Natural killer cell (primary cell): ENCODE data around the gene NLK. TPM values are rescaled to one million over a fixed set of nuclear protein-coding genes. Genes with fewer than 3 reads are reported as not detected.

Source experiments
- ATAC-seq, 3 donors: fragments of 150-1000 bp in 2 of 3; fragments of 200-7000 bp in 1 of 3; cut with Tn5 transposase; 1 replicate in 1 of 3; 2 replicates in 2 of 3; pipeline ENCODE4 v1.10.0; 2021; ENCODE audit warnings: mild to moderate bottlenecking in 2 of 3, moderate library complexity in 2 of 3
- DNase-seq, 2 donors: peaks; one replicate each; pipeline versions ENCODE4 v3.0.0 to v3.0.0-alpha.2; 2013 to 2021; ENCODE audit warnings: mixed read lengths in 1 of 2
- H3K27ac ChIP-seq: one replicate; pipeline ENCODE4 v1.5.1; 2013; ENCODE audit warnings: mild to moderate bottlenecking, low read length
- H3K27me3 ChIP-seq: one replicate; pipeline ENCODE4 v1.6.1; 2013; ENCODE audit warnings: low read length; ENCODE audit not compliant: control insufficient read depth, insufficient read depth
- H3K36me3 ChIP-seq: one replicate; pipeline ENCODE4 v1.6.1; 2013; ENCODE audit warnings: low read length; ENCODE audit not compliant: control insufficient read depth, insufficient read depth
- H3K4me1 ChIP-seq: one replicate; pipeline ENCODE4 v1.6.1; 2013; ENCODE audit warnings: low read length; ENCODE audit not compliant: control insufficient read depth, insufficient read depth
- H3K4me3 ChIP-seq: one replicate; pipeline ENCODE4 v1.5.1; 2013; ENCODE audit warnings: low read length
- H3K9me3 ChIP-seq: one replicate; pipeline ENCODE4 v1.6.1; 2013; ENCODE audit warnings: low read length; ENCODE audit not compliant: control insufficient read depth, insufficient read depth
- H3K27ac Mint-ChIP-seq, 2 donors: one replicate each; pipeline ENCODE4 v1.8.0; 2022; ENCODE audit warnings: mild to moderate bottlenecking in 2 of 2, mixed read lengths in 2 of 2, moderate library complexity in 1 of 2
- H3K27me3 Mint-ChIP-seq, 2 donors: one replicate each; pipeline ENCODE4 v1.8.0; 2022; ENCODE audit warnings: low read depth in 2 of 2, mixed read lengths in 2 of 2
- H3K36me3 Mint-ChIP-seq: one replicate; pipeline ENCODE4 v1.8.0; 2022; ENCODE audit warnings: mixed read lengths
- H3K4me1 Mint-ChIP-seq, 2 donors: one replicate each; pipeline ENCODE4 v1.8.0; 2022; ENCODE audit warnings: mixed read lengths in 2 of 2
- H3K4me3 Mint-ChIP-seq: one replicate; pipeline ENCODE4 v1.8.0; 2022; ENCODE audit warnings: mild to moderate bottlenecking, moderate library complexity, mixed read lengths
- H3K9me3 Mint-ChIP-seq, 2 donors: one replicate each; pipeline ENCODE4 v1.8.0; 2022; ENCODE audit warnings: mixed read lengths in 2 of 2
- WGBS: methylation state at CpG from one replicate; pipeline ENCODE4 v1.1.7; 2013; ENCODE audit warnings: missing lambda C conversion rate; ENCODE audit not compliant: insufficient coverage; 5-methylcytosine and 5-hydroxymethylcytosine counted together
- intact Hi-C: fragments of 100-400 bp; cut with micrococcal nuclease; formaldehyde crosslinking; loops from one replicate; pipeline ENCODE4 v1.14.2; 2022
- total RNA-seq, 4 donors: library from RNA; stranded (reverse); fragments of 120-200 nt in 1 of 4; gene quantifications; one replicate each; pipeline versions ENCODE4 v1.2.3 to v1.2.4, GENCODE V29; 2013 to 2022
- TF ChIP-seq, protein P1 (sequence below): fragments of 200-600 bp; IDR thresholded peaks from one replicate; pipeline ENCODE4 v1.8.0; 2022; ENCODE audit warnings: antibody characterized with exemption

The NLK gene
- total RNA-seq, 3 donors from 2014 or later (not counting 1 experiment from before 2014, with no cell fraction given): 18.3 to 35.6 (median 20.8) TPM

DNA sequence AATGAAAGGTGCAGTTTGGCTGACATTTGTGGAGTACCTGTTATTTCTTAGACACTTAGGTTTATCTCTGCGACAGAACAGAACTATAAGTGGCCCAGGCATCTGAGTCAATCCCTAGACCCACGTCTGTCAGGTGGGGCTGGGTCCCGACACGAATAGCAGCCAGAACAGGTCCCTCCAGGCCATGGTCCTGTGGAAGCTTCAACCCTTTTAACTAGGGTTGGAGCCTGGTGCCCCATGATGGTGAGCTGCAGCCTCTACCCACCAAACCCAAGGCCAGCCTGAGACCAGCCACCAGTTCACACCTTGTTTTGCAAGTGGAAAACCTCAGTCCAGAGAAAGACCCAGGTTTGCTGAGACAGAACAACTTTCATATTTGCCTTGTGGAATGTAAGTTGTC is 202.0 kb downstream of the NLK start:
- H3K27ac ChIP-seq: no peak overlapping the region
- Mint-ChIP-seq H3K4me3 (no peak overlapping the region), H3K36me3 (no peaks in the 10 kb centered on the region), H3K27ac (no peak overlapping the region), H3K4me1 (no peaks in the 10 kb centered on the region), H3K27me3 (peaks cover 6 to 8% of the 10 kb centered on the region in 2 donors), H3K9me3 (no peaks in the 10 kb centered on the region)
- no peaks in the 10 kb centered on the region for H3K27me3 ChIP-seq
- WGBS: 87% methylated on average over 4 of the region's 4 CpGs
- H3K36me3 ChIP-seq: no peaks in the 10 kb centered on the region
- DNase-seq (no peak), ATAC-seq (no peak)
- H3K4me1 ChIP-seq: no peaks in the 10 kb centered on the region
- no peak overlapping the region for H3K4me3 ChIP-seq
- no peaks in the 10 kb centered on the region for H3K9me3 ChIP-seq
- TF ChIP-seq, protein P1, sequence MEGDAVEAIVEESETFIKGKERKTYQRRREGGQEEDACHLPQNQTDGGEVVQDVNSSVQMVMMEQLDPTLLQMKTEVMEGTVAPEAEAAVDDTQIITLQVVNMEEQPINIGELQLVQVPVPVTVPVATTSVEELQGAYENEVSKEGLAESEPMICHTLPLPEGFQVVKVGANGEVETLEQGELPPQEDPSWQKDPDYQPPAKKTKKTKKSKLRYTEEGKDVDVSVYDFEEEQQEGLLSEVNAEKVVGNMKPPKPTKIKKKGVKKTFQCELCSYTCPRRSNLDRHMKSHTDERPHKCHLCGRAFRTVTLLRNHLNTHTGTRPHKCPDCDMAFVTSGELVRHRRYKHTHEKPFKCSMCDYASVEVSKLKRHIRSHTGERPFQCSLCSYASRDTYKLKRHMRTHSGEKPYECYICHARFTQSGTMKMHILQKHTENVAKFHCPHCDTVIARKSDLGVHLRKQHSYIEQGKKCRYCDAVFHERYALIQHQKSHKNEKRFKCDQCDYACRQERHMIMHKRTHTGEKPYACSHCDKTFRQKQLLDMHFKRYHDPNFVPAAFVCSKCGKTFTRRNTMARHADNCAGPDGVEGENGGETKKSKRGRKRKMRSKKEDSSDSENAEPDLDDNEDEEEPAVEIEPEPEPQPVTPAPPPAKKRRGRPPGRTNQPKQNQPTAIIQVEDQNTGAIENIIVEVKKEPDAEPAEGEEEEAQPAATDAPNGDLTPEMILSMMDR: no peak
- intact Hi-C loops: no loop called here

Other genes starting within 250 kb of the NLK start
- under 1 TPM in 2 of 3 donors, not detected in 1; 0.19 to 0.20 TPM for gene NOS2, start 242.1 kb upstream of the NLK start, total RNA-seq
- 10 to 100 TPM in 1 of 3 donors, 1 to 10 TPM in 2; 7.8 to 13.0 (median 9.3) TPM for gene LYRM9, start 149.3 kb upstream of the NLK start, total RNA-seq